ENCODE measurements around the gene COL4A2. TPM values are rescaled to one million over a fixed set of nuclear protein-coding genes. Genes with fewer than 3 reads are reported as not detected.

COL4A2 gene
- total and polyA plus RNA-seq, 5 experiments from 2014 or later: not detected

GRCh38 chr13:110265682-110266430 is 41.2 kb upstream of the COL4A2 start:
- H3K4me1 Mint-ChIP-seq: no peaks in the 10 kb centered on the region
- H3K36me3 Mint-ChIP-seq: peaks cover 0 to 3% (median 0%) of the 10 kb centered on the region in 3 donors
- H3K27me3 Mint-ChIP-seq: peaks cover 13 to 56% (median 31%) of the 10 kb centered on the region in 5 donors
- H3K27ac Mint-ChIP-seq: no peak overlapping the region
- DNase-seq: no peak
- POLR2A ChIA-PET: no interaction called here
- H3K9me3 Mint-ChIP-seq: no peaks in the 10 kb centered on the region
- ATAC-seq: no peak
- H3K4me3 Mint-ChIP-seq: no peak overlapping the region

GRCh38 chr13:110266431-110266809 is 40.7 kb upstream of the COL4A2 start:
- DNase-seq (no peak), ATAC-seq (no peak)
- Mint-ChIP-seq H3K4me3 (no peak overlapping the region), H3K27me3 (peaks cover 13 to 57% (median 29%) of the 10 kb centered on the region in 5 donors), H3K27ac (no peak overlapping the region), H3K36me3 (peaks cover 0 to 3% (median 0%) of the 10 kb centered on the region in 3 donors), H3K4me1 (no peaks in the 10 kb centered on the region), H3K9me3 (no peaks in the 10 kb centered on the region)
- POLR2A ChIA-PET: no interaction called here

- Mint-ChIP-seq H3K4me1 (no peaks in the 10 kb centered on the region), H3K27ac (no peak overlapping the region), H3K4me3 (no peak overlapping the region), H3K27me3 (peaks cover 11 to 52% (median 23%) of the 10 kb centered on the region in 5 donors), H3K9me3 (no peaks in the 10 kb centered on the region), H3K36me3 (peaks cover 0 to 3% (median 0%) of the 10 kb centered on the region in 3 donors)
- POLR2A ChIA-PET: no interaction called here
- DNase-seq (no peak), ATAC-seq (no peak)
Measured at GRCh38 chr13:110266983-110267382, 40.1 kb upstream of the COL4A2 start.

- Mint-ChIP-seq H3K9me3 (no peaks in the 10 kb centered on the region), H3K4me1 (no peaks in the 10 kb centered on the region), H3K4me3 (no peak overlapping the region), H3K27ac (no peak overlapping the region), H3K36me3 (no peaks in the 10 kb centered on the region), H3K27me3 (peaks cover 7 to 41% (median 13%) of the 10 kb centered on the region in 5 donors)
- DNase-seq: no peak
- no peak for ATAC-seq
- POLR2A ChIA-PET: no interaction called here
Measured at GRCh38 chr13:110268061-110268460, 39.0 kb upstream of the COL4A2 start.

GRCh38 chr13:110268576-110269185 is 38.4 kb upstream of the COL4A2 start:
- Mint-ChIP-seq H3K9me3 (no peaks in the 10 kb centered on the region), H3K36me3 (no peaks in the 10 kb centered on the region), H3K27ac (no peak overlapping the region), H3K27me3 (peaks cover 5 to 39% (median 11%) of the 10 kb centered on the region in 5 donors), H3K4me3 (no peak overlapping the region), H3K4me1 (no peaks in the 10 kb centered on the region)
- ATAC-seq (no peak), DNase-seq (no peak)
- POLR2A ChIA-PET: no interaction called here

GRCh38 chr13:110269509-110270185 is 37.4 kb upstream of the COL4A2 start:
- H3K4me1 Mint-ChIP-seq: no peaks in the 10 kb centered on the region
- H3K9me3 Mint-ChIP-seq: no peaks in the 10 kb centered on the region
- H3K27me3 Mint-ChIP-seq: peaks cover 5 to 32% (median 7%) of the 10 kb centered on the region in 5 donors
- DNase-seq (no peak), ATAC-seq (no peak)
- H3K4me3 Mint-ChIP-seq: no peak overlapping the region
- H3K36me3 Mint-ChIP-seq: no peaks in the 10 kb centered on the region
- POLR2A ChIA-PET: no interaction called here
- no peak overlapping the region for H3K27ac Mint-ChIP-seq

- H3K27me3 Mint-ChIP-seq: peaks cover 0 to 25% (median 2%) of the 10 kb centered on the region in 5 donors
Measured at GRCh38 chr13:110270507-110270906, 36.6 kb upstream of the COL4A2 start.

GRCh38 chr13:110271313-110271712 is 35.8 kb upstream of the COL4A2 start:
- no peaks in the 10 kb centered on the region for H3K9me3 Mint-ChIP-seq
- peaks cover 0 to 25% (median 2%) of the 10 kb centered on the region in 5 donors for H3K27me3 Mint-ChIP-seq
- no peaks in the 10 kb centered on the region for H3K36me3 Mint-ChIP-seq
- DNase-seq (no peak), ATAC-seq (no peak)
- no peak overlapping the region for H3K4me3 Mint-ChIP-seq
- no peaks in the 10 kb centered on the region for H3K4me1 Mint-ChIP-seq
- POLR2A ChIA-PET: no interaction called here
- no peak overlapping the region for H3K27ac Mint-ChIP-seq

More at GRCh38 chr13:110270507-110270906, 36.6 kb upstream of the COL4A2 start:
- ATAC-seq (no peak), DNase-seq (no peak)
- H3K4me1 Mint-ChIP-seq: no peaks in the 10 kb centered on the region
- H3K9me3 Mint-ChIP-seq: no peaks in the 10 kb centered on the region
- no peak overlapping the region for H3K27ac Mint-ChIP-seq
- H3K36me3 Mint-ChIP-seq: no peaks in the 10 kb centered on the region
- no peak overlapping the region for H3K4me3 Mint-ChIP-seq
- POLR2A ChIA-PET: no interaction called here

- no peak for DNase-seq
- no peaks in the 10 kb centered on the region for H3K9me3 Mint-ChIP-seq
Measured at GRCh38 chr13:110272227-110272626, 34.9 kb upstream of the COL4A2 start.

GRCh38 chr13:110272651-110273050 is 34.4 kb upstream of the COL4A2 start:
- Mint-ChIP-seq H3K9me3 (no peaks in the 10 kb centered on the region), H3K36me3 (no peaks in the 10 kb centered on the region), H3K4me1 (no peaks in the 10 kb centered on the region), H3K27ac (no peak overlapping the region), H3K27me3 (peaks cover 0 to 19% (median 0%) of the 10 kb centered on the region in 5 donors), H3K4me3 (no peak overlapping the region)
- no peak for DNase-seq
- ATAC-seq: no peak
- POLR2A ChIA-PET: no interaction called here

More at GRCh38 chr13:110272227-110272626, 34.9 kb upstream of the COL4A2 start:
- ATAC-seq: no peak
- Mint-ChIP-seq H3K36me3 (no peaks in the 10 kb centered on the region), H3K4me3 (no peak overlapping the region), H3K27ac (no peak overlapping the region), H3K27me3 (peaks cover 0 to 19% (median 2%) of the 10 kb centered on the region in 5 donors), H3K4me1 (no peaks in the 10 kb centered on the region)
- POLR2A ChIA-PET: no interaction called here

GRCh38 chr13:110273254-110273653 is 33.8 kb upstream of the COL4A2 start:
- peaks cover 0 to 19% (median 0%) of the 10 kb centered on the region in 5 donors for H3K27me3 Mint-ChIP-seq
- no peak for DNase-seq
- no peak overlapping the region for H3K4me3 Mint-ChIP-seq
- H3K36me3 Mint-ChIP-seq: no peaks in the 10 kb centered on the region
- POLR2A ChIA-PET: no interaction called here
- H3K9me3 Mint-ChIP-seq: no peaks in the 10 kb centered on the region
- H3K4me1 Mint-ChIP-seq: no peaks in the 10 kb centered on the region
- no peak for ATAC-seq
- no peak overlapping the region for H3K27ac Mint-ChIP-seq

- DNase-seq: no peak
- Mint-ChIP-seq H3K27ac (no peak overlapping the region), H3K27me3 (peaks cover 0 to 30% (median 2%) of the 10 kb centered on the region in 5 donors), H3K9me3 (no peaks in the 10 kb centered on the region), H3K4me1 (no peaks in the 10 kb centered on the region), H3K36me3 (no peaks in the 10 kb centered on the region), H3K4me3 (no peak overlapping the region)
- POLR2A ChIA-PET: no interaction called here
- ATAC-seq: no peak
Measured at GRCh38 chr13:110274687-110275086, 32.4 kb upstream of the COL4A2 start.

- no peaks in the 10 kb centered on the region for H3K36me3 Mint-ChIP-seq
- POLR2A ChIA-PET: no interaction called here
Measured at GRCh38 chr13:110275931-110276552, 31.0 kb upstream of the COL4A2 start.

More at GRCh38 chr13:110275931-110276552, 31.0 kb upstream of the COL4A2 start:
- peaks cover 0 to 17% (median 2%) of the 10 kb centered on the region in 5 donors for H3K27me3 Mint-ChIP-seq
- DNase-seq (no peak), ATAC-seq (no peak)
- H3K4me3 Mint-ChIP-seq: no peak overlapping the region
- H3K4me1 Mint-ChIP-seq: no peaks in the 10 kb centered on the region
- no peaks in the 10 kb centered on the region for H3K9me3 Mint-ChIP-seq
- no peak overlapping the region for H3K27ac Mint-ChIP-seq
